HG03432 (cell line): ENCODE results near the gene YWHAQ.

Experiments used
- ATAC-seq: cut with Tn5 transposase; IDR thresholded peaks from one replicate; pipeline ENCODE4 v1.9.1; 2021; ENCODE audit warnings: mild to moderate bottlenecking, moderate library complexity; ENCODE audit not compliant: unreplicated experiment

The YWHAQ gene

GRCh38 chr2:9655441-9656269, 24.9 kb upstream of the YWHAQ start:
- peak; percentile 58 for ATAC-seq

GRCh38 chr2:9654452-9655100, 23.8 kb upstream of the YWHAQ start:
- ATAC-seq: no peak

GRCh38 chr2:9653485-9654271, 22.9 kb upstream of the YWHAQ start:
- ATAC-seq: no peak

- ATAC-seq: no peak
Measured at GRCh38 chr2:9652898-9653479, 22.2 kb upstream of the YWHAQ start.

- ATAC-seq: no peak
Measured at GRCh38 chr2:9652267-9652666, 21.5 kb upstream of the YWHAQ start.

GRCh38 chr2:9650119-9650821, 19.5 kb upstream of the YWHAQ start:
- no peak for ATAC-seq

GRCh38 chr2:9649261-9649660, 18.5 kb upstream of the YWHAQ start:
- no peak for ATAC-seq

- ATAC-seq: no peak
Measured at GRCh38 chr2:9648821-9649220, 18.0 kb upstream of the YWHAQ start.

- no peak for ATAC-seq
Measured at GRCh38 chr2:9647884-9648283, 17.1 kb upstream of the YWHAQ start.

GRCh38 chr2:9646196-9647030, 15.6 kb upstream of the YWHAQ start:
- no peak for ATAC-seq

GRCh38 chr2:9644603-9645002, 13.8 kb upstream of the YWHAQ start:
- no peak for ATAC-seq

GRCh38 chr2:9644021-9644420, 13.2 kb upstream of the YWHAQ start:
- ATAC-seq: no peak

GRCh38 chr2:9641641-9642040, 10.8 kb upstream of the YWHAQ start:
- peak; percentile 47 for ATAC-seq

- no peak for ATAC-seq
Measured at GRCh38 chr2:9640403-9641104, 9.8 kb upstream of the YWHAQ start.

- ATAC-seq: no peak
Measured at GRCh38 chr2:9639740-9640343, 9.0 kb upstream of the YWHAQ start.

- no peak for ATAC-seq
Measured at GRCh38 chr2:9639000-9639602, 8.3 kb upstream of the YWHAQ start.

- ATAC-seq: no peak
Measured at GRCh38 chr2:9638532-9638931, 7.7 kb upstream of the YWHAQ start.

- no peak for ATAC-seq
Measured at GRCh38 chr2:9637330-9637729, 6.5 kb upstream of the YWHAQ start.
